GM23338 (cell line): ENCODE measurements around the gene TMEM51.

ENCODE experiments used
- CREB1 ChIP-seq: fragments of 250-450 bp; sonication (Bioruptor Pico); IDR thresholded peaks from 2 replicates; pipeline ENCODE4 v1.5.0; 2020; ENCODE audit warnings: low read depth, mild to moderate bottlenecking, moderate library complexity
- EZH2 ChIP-seq: fragments of 200-600 bp; sonication (generic); IDR thresholded peaks from one replicate; pipeline ENCODE4 v1.8.0; 2017; ENCODE audit warnings: antibody characterized with exemption, mild to moderate bottlenecking, low read depth; ENCODE audit not compliant: unreplicated experiment
- EZH2phosphoT487 ChIP-seq: fragments of 200-600 bp; sonication (generic); IDR thresholded peaks from one replicate; pipeline ENCODE4 v1.8.1; 2018; ENCODE audit warnings: antibody characterized with exemption; ENCODE audit not compliant: unreplicated experiment
- JUNB ChIP-seq: IDR thresholded peaks from one replicate; pipeline ENCODE4 v1.6.1; 2016; ENCODE audit warnings: antibody characterized with exemption; ENCODE audit not compliant: unreplicated experiment
- POLR2AphosphoS5 ChIP-seq: IDR thresholded peaks from 2 replicates; pipeline ENCODE4 v1.6.1; 2016; ENCODE audit warnings: antibody characterized with exemption, low read depth
- ZNF114 ChIP-seq: fragments of 250-450 bp; sonication (Bioruptor Pico); IDR thresholded peaks from 2 replicates; pipeline ENCODE4 v1.5.0; 2020; ENCODE audit warnings: mild to moderate bottlenecking, moderate library complexity
- ZNF331 ChIP-seq: fragments of 250-450 bp; sonication (Bioruptor Pico); IDR thresholded peaks from 2 replicates; pipeline ENCODE4 v1.5.0; 2020; ENCODE audit warnings: low read depth, mild to moderate bottlenecking, moderate library complexity
- TF ChIP-seq, protein P1 (sequence below), 2 experiments: fragments of 200-600 bp in 1 of 2; sonication (generic) in 1 of 2; conservative IDR thresholded peaks; 2 replicates each; pipeline versions ENCODE4 v1.5.1 to v1.6.1; 2016 to 2017; ENCODE audit warnings: antibody characterized with exemption in 2 of 2, low read depth in 2 of 2, mild to moderate bottlenecking in 2 of 2, moderate library complexity in 1 of 2
- TF ChIP-seq, protein P2 (sequence below): IDR thresholded peaks from one replicate; pipeline ENCODE4 v1.6.1; 2018; ENCODE audit warnings: antibody characterized with exemption; ENCODE audit not compliant: unreplicated experiment
- TF ChIP-seq, protein P3 (sequence below): IDR thresholded peaks from 2 replicates; pipeline ENCODE4 v1.6.1; 2016; ENCODE audit warnings: antibody characterized with exemption
- TF ChIP-seq, protein P4 (sequence below): fragments of 250-450 bp; sonication (Bioruptor Pico); IDR thresholded peaks from 2 replicates; pipeline ENCODE4 v1.5.0; 2020; ENCODE audit warnings: mild to moderate bottlenecking, moderate library complexity

DNA sequence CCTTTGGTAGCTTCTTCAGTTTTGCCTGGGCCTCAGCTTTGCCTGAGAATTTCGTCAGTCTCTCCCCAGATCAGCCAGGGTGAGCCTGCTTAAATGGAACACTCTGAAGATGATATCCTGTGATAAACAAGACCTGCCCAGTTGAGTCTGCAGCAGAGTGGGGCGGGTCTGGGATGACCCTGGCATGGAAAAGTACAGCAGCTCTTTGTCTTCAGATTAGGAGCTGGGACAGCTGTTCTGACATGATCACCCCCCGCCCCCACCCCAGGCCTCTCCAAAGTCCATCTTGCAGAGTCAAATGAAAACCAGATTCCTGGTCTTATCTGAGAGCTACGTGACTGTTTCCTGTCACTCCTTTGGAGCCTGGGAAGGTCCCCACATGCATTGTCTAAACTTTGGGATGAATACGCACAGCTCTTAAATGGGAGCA lies 2.2 kb upstream of the TMEM51 start:
- TF ChIP-seq, protein P1, sequence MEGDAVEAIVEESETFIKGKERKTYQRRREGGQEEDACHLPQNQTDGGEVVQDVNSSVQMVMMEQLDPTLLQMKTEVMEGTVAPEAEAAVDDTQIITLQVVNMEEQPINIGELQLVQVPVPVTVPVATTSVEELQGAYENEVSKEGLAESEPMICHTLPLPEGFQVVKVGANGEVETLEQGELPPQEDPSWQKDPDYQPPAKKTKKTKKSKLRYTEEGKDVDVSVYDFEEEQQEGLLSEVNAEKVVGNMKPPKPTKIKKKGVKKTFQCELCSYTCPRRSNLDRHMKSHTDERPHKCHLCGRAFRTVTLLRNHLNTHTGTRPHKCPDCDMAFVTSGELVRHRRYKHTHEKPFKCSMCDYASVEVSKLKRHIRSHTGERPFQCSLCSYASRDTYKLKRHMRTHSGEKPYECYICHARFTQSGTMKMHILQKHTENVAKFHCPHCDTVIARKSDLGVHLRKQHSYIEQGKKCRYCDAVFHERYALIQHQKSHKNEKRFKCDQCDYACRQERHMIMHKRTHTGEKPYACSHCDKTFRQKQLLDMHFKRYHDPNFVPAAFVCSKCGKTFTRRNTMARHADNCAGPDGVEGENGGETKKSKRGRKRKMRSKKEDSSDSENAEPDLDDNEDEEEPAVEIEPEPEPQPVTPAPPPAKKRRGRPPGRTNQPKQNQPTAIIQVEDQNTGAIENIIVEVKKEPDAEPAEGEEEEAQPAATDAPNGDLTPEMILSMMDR (conservative IDR thresholded peaks at IDR 0.05; ENCODE audit: low read depth in 2 of 2), result no peak
- TF ChIP-seq, protein P2, sequence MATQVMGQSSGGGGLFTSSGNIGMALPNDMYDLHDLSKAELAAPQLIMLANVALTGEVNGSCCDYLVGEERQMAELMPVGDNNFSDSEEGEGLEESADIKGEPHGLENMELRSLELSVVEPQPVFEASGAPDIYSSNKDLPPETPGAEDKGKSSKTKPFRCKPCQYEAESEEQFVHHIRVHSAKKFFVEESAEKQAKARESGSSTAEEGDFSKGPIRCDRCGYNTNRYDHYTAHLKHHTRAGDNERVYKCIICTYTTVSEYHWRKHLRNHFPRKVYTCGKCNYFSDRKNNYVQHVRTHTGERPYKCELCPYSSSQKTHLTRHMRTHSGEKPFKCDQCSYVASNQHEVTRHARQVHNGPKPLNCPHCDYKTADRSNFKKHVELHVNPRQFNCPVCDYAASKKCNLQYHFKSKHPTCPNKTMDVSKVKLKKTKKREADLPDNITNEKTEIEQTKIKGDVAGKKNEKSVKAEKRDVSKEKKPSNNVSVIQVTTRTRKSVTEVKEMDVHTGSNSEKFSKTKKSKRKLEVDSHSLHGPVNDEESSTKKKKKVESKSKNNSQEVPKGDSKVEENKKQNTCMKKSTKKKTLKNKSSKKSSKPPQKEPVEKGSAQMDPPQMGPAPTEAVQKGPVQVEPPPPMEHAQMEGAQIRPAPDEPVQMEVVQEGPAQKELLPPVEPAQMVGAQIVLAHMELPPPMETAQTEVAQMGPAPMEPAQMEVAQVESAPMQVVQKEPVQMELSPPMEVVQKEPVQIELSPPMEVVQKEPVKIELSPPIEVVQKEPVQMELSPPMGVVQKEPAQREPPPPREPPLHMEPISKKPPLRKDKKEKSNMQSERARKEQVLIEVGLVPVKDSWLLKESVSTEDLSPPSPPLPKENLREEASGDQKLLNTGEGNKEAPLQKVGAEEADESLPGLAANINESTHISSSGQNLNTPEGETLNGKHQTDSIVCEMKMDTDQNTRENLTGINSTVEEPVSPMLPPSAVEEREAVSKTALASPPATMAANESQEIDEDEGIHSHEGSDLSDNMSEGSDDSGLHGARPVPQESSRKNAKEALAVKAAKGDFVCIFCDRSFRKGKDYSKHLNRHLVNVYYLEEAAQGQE, result no peak
- TF ChIP-seq, protein P3, sequence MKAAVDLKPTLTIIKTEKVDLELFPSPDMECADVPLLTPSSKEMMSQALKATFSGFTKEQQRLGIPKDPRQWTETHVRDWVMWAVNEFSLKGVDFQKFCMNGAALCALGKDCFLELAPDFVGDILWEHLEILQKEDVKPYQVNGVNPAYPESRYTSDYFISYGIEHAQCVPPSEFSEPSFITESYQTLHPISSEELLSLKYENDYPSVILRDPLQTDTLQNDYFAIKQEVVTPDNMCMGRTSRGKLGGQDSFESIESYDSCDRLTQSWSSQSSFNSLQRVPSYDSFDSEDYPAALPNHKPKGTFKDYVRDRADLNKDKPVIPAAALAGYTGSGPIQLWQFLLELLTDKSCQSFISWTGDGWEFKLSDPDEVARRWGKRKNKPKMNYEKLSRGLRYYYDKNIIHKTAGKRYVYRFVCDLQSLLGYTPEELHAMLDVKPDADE, result no peak
- no peak for TF ChIP-seq ZNF114
- no peak for TF ChIP-seq POLR2AphosphoS5
- TF ChIP-seq CREB1 (CRISPR knock-in tag), result no peak
- no peak for TF ChIP-seq EZH2
- no peak for TF ChIP-seq EZH2phosphoT487
- no peak for TF ChIP-seq JUNB
- TF ChIP-seq ZNF331, result no peak
- TF ChIP-seq, protein P4, sequence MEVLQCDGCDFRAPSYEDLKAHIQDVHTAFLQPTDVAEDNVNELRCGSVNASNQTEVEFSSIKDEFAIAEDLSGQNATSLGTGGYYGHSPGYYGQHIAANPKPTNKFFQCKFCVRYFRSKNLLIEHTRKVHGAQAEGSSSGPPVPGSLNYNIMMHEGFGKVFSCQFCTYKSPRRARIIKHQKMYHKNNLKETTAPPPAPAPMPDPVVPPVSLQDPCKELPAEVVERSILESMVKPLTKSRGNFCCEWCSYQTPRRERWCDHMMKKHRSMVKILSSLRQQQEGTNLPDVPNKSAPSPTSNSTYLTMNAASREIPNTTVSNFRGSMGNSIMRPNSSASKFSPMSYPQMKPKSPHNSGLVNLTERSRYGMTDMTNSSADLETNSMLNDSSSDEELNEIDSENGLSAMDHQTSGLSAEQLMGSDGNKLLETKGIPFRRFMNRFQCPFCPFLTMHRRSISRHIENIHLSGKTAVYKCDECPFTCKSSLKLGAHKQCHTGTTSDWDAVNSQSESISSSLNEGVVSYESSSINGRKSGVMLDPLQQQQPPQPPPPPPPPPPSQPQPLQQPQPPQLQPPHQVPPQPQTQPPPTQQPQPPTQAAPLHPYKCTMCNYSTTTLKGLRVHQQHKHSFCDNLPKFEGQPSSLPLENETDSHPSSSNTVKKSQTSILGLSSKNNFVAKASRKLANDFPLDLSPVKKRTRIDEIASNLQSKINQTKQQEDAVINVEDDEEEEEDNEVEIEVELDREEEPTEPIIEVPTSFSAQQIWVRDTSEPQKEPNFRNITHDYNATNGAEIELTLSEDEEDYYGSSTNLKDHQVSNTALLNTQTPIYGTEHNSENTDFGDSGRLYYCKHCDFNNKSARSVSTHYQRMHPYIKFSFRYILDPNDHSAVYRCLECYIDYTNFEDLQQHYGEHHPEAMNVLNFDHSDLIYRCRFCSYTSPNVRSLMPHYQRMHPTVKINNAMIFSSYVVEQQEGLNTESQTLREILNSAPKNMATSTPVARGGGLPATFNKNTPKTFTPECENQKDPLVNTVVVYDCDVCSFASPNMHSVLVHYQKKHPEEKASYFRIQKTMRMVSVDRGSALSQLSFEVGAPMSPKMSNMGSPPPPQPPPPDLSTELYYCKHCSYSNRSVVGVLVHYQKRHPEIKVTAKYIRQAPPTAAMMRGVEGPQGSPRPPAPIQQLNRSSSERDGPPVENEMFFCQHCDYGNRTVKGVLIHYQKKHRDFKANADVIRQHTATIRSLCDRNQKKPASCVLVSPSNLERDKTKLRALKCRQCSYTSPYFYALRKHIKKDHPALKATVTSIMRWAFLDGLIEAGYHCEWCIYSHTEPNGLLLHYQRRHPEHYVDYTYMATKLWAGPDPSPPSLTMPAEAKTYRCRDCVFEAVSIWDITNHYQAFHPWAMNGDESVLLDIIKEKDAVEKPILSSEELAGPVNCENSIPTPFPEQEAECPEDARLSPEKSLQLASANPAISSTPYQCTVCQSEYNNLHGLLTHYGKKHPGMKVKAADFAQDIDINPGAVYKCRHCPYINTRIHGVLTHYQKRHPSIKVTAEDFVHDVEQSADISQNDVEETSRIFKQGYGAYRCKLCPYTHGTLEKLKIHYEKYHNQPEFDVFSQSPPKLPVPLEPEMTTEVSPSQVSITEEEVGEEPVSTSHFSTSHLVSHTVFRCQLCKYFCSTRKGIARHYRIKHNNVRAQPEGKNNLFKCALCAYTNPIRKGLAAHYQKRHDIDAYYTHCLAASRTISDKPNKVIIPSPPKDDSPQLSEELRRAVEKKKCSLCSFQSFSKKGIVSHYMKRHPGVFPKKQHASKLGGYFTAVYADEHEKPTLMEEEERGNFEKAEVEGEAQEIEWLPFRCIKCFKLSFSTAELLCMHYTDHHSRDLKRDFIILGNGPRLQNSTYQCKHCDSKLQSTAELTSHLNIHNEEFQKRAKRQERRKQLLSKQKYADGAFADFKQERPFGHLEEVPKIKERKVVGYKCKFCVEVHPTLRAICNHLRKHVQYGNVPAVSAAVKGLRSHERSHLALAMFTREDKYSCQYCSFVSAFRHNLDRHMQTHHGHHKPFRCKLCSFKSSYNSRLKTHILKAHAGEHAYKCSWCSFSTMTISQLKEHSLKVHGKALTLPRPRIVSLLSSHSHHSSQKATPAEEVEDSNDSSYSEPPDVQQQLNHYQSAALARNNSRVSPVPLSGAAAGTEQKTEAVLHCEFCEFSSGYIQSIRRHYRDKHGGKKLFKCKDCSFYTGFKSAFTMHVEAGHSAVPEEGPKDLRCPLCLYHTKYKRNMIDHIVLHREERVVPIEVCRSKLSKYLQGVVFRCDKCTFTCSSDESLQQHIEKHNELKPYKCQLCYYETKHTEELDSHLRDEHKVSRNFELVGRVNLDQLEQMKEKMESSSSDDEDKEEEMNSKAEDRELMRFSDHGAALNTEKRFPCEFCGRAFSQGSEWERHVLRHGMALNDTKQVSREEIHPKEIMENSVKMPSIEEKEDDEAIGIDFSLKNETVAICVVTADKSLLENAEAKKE (CRISPR knock-in tag), result no peak
